Transverse colon (tissue), 4 donors: Measurements from ENCODE around the gene G6PC3.

ENCODE experiments used
- POLR2A ChIP-seq: fragments of 450-650 bp; IDR thresholded peaks from one replicate; pipeline ENCODE4 v1.6.1; 2016; ENCODE audit warnings: antibody characterized with exemption, mild to moderate bottlenecking, moderate library complexity
- POLR2AphosphoS5 ChIP-seq, 3 donors: sonication (generic); formaldehyde crosslinking; IDR thresholded peaks; one replicate each; pipeline ENCODE4 v1.6.1; 2016; ENCODE audit warnings: antibody characterized with exemption in 3 of 3
- TF ChIP-seq, protein P1 (sequence below), 5 experiments: fragments of 200-600 bp in 3 of 5; fragments of 450-650 bp in 2 of 5; sonication (generic) in 3 of 5; IDR thresholded peaks; 1 replicate in 2 of 5; 2 replicates in 3 of 5; pipeline ENCODE4 v1.5.1; 2016 to 2017; ENCODE audit warnings: antibody characterized with exemption in 5 of 5, inconsistent platforms in 3 of 5, mild to moderate bottlenecking in 2 of 5, moderate library complexity in 1 of 5

DNA sequence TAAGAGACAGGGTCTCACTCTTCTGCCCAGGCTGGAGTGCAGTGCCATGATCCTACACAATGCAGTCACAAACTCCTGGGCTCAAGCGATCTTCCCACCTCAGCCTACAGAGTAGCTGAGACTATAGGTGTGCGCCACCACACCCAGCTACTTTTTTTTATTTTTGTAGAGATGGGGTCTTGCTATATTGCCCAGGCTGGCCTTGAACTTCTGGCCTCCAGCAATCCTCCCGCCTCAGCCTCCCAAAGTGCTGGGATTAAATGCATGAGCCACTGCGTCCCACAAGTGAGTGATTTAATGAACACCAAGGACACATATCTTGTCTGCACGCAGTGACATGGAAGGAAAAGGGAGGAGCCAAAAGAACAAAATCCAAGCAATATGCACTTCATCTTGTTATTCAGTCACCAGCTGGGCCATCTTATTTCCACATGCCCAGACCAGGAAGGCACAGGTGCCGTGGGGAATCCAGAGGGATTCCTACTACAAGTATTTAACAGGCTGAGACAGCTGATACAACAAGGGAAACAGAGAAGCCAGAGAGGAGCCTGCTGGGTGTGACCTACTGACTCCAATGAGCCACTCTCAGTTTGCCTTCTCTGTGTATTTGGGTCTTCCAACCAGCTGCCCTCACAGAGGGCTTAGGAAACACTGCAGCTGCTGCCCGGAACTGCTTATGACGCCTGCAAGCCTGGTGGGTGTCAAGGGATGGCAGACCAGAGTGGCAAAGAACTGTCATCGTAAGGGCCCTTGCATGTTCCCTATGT, 21.1 kb upstream of the G6PC3 start:
- TF ChIP-seq, protein P1, sequence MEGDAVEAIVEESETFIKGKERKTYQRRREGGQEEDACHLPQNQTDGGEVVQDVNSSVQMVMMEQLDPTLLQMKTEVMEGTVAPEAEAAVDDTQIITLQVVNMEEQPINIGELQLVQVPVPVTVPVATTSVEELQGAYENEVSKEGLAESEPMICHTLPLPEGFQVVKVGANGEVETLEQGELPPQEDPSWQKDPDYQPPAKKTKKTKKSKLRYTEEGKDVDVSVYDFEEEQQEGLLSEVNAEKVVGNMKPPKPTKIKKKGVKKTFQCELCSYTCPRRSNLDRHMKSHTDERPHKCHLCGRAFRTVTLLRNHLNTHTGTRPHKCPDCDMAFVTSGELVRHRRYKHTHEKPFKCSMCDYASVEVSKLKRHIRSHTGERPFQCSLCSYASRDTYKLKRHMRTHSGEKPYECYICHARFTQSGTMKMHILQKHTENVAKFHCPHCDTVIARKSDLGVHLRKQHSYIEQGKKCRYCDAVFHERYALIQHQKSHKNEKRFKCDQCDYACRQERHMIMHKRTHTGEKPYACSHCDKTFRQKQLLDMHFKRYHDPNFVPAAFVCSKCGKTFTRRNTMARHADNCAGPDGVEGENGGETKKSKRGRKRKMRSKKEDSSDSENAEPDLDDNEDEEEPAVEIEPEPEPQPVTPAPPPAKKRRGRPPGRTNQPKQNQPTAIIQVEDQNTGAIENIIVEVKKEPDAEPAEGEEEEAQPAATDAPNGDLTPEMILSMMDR (IDR thresholded peaks at IDR 0.05) = no peak
- no peak for TF ChIP-seq POLR2A
- TF ChIP-seq POLR2AphosphoS5 (IDR thresholded peaks at IDR 0.05) = no peak
